GM12892 (cell line): Measurements from ENCODE around the gene KIAA1217.

Experiments used
- POLR2A ChIP-seq: IDR thresholded peaks from 2 replicates; pipeline ENCODE4 v1.6.1; 2011; ENCODE audit warnings: low read depth, low read length, control low read depth
- POLR2AphosphoS5 ChIP-seq: IDR thresholded peaks from 2 replicates; pipeline ENCODE4 v1.6.1; 2011; ENCODE audit warnings: low read depth, low read length, control low read depth

GRCh38 chr10:24531439-24531838 lies 322.5 kb downstream of the KIAA1217 start:
- no peak for TF ChIP-seq POLR2A
- no peak for TF ChIP-seq POLR2AphosphoS5
